GM23338 (cell line): ENCODE results near the gene MUC5B. TPM values are rescaled to one million over a fixed set of nuclear protein-coding genes. Genes with fewer than 3 reads are reported as not detected.

Experiments
- ATAC-seq: fragments of 200-7000 bp; cut with Tn5 transposase; 3 replicates; pipeline ENCODE4 v1.9.1; 2020
- DNase-seq: peaks from one replicate; pipeline ENCODE4 v3.0.0-alpha.2; 2015; ENCODE audit warnings: low spot score
- H2AFZ ChIP-seq: fragments of 200-600 bp; sonication (generic); 2 replicates; pipeline ENCODE4 v1.8.0; 2016; ENCODE audit warnings: antibody characterized with exemption, mild to moderate bottlenecking, moderate library complexity
- H3F3A ChIP-seq: fragments of 200-600 bp; sonication (generic); replicated peaks from 2 replicates; pipeline ENCODE4 v1.8.0; 2017; ENCODE audit warnings: antibody characterized with exemption, mixed run types, low read depth
- H3K27ac ChIP-seq: fragments of 200-600 bp; sonication (generic); 2 replicates; pipeline ENCODE4 v1.6.1; 2016; ENCODE audit warnings: low read depth
- H3K27me3 ChIP-seq: fragments of 200-600 bp; sonication (generic); 2 replicates; pipeline ENCODE4 v1.8.0; 2016; ENCODE audit warnings: mild to moderate bottlenecking, mixed run types, moderate library complexity; ENCODE audit not compliant: insufficient read depth
- H3K36me3 ChIP-seq: fragments of 200-600 bp; sonication (generic); 2 replicates; pipeline ENCODE4 v1.8.0; 2016; ENCODE audit warnings: mild to moderate bottlenecking; ENCODE audit not compliant: insufficient read depth
- H3K4me1 ChIP-seq: fragments of 200-600 bp; sonication (generic); 2 replicates; pipeline ENCODE4 v1.8.0; 2016; ENCODE audit warnings: mild to moderate bottlenecking, moderate library complexity; ENCODE audit not compliant: insufficient read depth
- H3K4me2 ChIP-seq: fragments of 200-600 bp; sonication (generic); 2 replicates; pipeline ENCODE4 v1.7.1; 2017; ENCODE audit warnings: mixed run types
- H3K4me3 ChIP-seq: fragments of 200-600 bp; sonication (generic); 2 replicates; pipeline ENCODE4 v1.6.1; 2016; ENCODE audit warnings: mixed run types
- H3K79me2 ChIP-seq: fragments of 200-600 bp; sonication (generic); replicated peaks from 2 replicates; pipeline ENCODE4 v1.8.0; 2017; ENCODE audit warnings: mild to moderate bottlenecking; ENCODE audit not compliant: insufficient read depth
- H3K9me2 ChIP-seq: fragments of 200-600 bp; sonication (generic); 2 replicates; pipeline ENCODE4 v1.8.0; 2017; ENCODE audit not compliant: insufficient read depth
- H4K20me1 ChIP-seq: fragments of 200-600 bp; sonication (generic); replicated peaks from 2 replicates; pipeline ENCODE4 v1.8.0; 2017; ENCODE audit warnings: mild to moderate bottlenecking; ENCODE audit not compliant: insufficient read depth
- H3K27ac Mint-ChIP-seq: 2 replicates; pipeline ENCODE4 v1.8.0; 2020; ENCODE audit warnings: inconsistent platforms, mild to moderate bottlenecking, moderate library complexity, mixed read lengths
- H3K27me3 Mint-ChIP-seq: 3 replicates; pipeline ENCODE4 v1.8.0; 2022; ENCODE audit warnings: low read depth, mild to moderate bottlenecking, moderate library complexity, mixed read lengths, inconsistent platforms; ENCODE audit not compliant: insufficient read depth, poor library complexity
- H3K36me3 Mint-ChIP-seq: 3 replicates; pipeline ENCODE4 v1.8.0; 2021; ENCODE audit warnings: low read depth, mild to moderate bottlenecking, inconsistent platforms, moderate library complexity, mixed read lengths
- H3K4me1 Mint-ChIP-seq: 3 replicates; pipeline ENCODE4 v1.8.0; 2020; ENCODE audit warnings: mild to moderate bottlenecking, inconsistent platforms, mixed read lengths
- H3K4me3 Mint-ChIP-seq: 3 replicates; pipeline ENCODE4 v1.8.0; 2021; ENCODE audit warnings: moderate library complexity, mild to moderate bottlenecking, inconsistent platforms, mixed read lengths
- H3K9me3 Mint-ChIP-seq: 3 replicates; pipeline ENCODE4 v1.8.0; 2020; ENCODE audit warnings: moderate library complexity, mild to moderate bottlenecking, inconsistent platforms, mixed read lengths
- CREB1 ChIP-seq: fragments of 250-450 bp; sonication (Bioruptor Pico); IDR thresholded peaks from 2 replicates; pipeline ENCODE4 v1.5.0; 2020; ENCODE audit warnings: low read depth, mild to moderate bottlenecking, moderate library complexity
- ETS1 ChIP-seq: IDR thresholded peaks from 2 replicates; pipeline ENCODE4 v1.6.1; 2016; ENCODE audit warnings: antibody characterized with exemption
- EZH2 ChIP-seq: fragments of 200-600 bp; sonication (generic); IDR thresholded peaks from one replicate; pipeline ENCODE4 v1.8.0; 2017; ENCODE audit warnings: antibody characterized with exemption, mild to moderate bottlenecking, low read depth; ENCODE audit not compliant: unreplicated experiment
- NANOG ChIP-seq: IDR thresholded peaks from 2 replicates; pipeline ENCODE4 v1.6.1; 2016; ENCODE audit warnings: antibody characterized with exemption, borderline replicate concordance
- POLR2AphosphoS5 ChIP-seq: IDR thresholded peaks from 2 replicates; pipeline ENCODE4 v1.6.1; 2016; ENCODE audit warnings: antibody characterized with exemption, low read depth
- ZNF331 ChIP-seq: fragments of 250-450 bp; sonication (Bioruptor Pico); IDR thresholded peaks from 2 replicates; pipeline ENCODE4 v1.5.0; 2020; ENCODE audit warnings: low read depth, mild to moderate bottlenecking, moderate library complexity
- polyA plus RNA-seq: library from polyadenylated mRNA; unstranded; fragments of >200 nt; fragmentation: Nextera tagmentation; extraction: Ambion mirVana; gene quantifications from 2 replicates; pipeline ENCODE4 v1.2.1, GENCODE V29; 2016
- total RNA-seq: library from RNA; depleted of rRNA; stranded (reverse); fragments of >200 nt; shearing (Covaris generic); gene quantifications from 2 replicates; pipeline ENCODE4 v1.2.3, GENCODE V29; 2014
- TF ChIP-seq, protein P1 (sequence below): IDR thresholded peaks from one replicate; pipeline ENCODE4 v1.6.1; 2018; ENCODE audit warnings: antibody characterized with exemption; ENCODE audit not compliant: unreplicated experiment

MUC5B gene
- total and polyA plus RNA-seq, 2 experiments from 2014 or later: 0.18 to 0.90 TPM

DNA sequence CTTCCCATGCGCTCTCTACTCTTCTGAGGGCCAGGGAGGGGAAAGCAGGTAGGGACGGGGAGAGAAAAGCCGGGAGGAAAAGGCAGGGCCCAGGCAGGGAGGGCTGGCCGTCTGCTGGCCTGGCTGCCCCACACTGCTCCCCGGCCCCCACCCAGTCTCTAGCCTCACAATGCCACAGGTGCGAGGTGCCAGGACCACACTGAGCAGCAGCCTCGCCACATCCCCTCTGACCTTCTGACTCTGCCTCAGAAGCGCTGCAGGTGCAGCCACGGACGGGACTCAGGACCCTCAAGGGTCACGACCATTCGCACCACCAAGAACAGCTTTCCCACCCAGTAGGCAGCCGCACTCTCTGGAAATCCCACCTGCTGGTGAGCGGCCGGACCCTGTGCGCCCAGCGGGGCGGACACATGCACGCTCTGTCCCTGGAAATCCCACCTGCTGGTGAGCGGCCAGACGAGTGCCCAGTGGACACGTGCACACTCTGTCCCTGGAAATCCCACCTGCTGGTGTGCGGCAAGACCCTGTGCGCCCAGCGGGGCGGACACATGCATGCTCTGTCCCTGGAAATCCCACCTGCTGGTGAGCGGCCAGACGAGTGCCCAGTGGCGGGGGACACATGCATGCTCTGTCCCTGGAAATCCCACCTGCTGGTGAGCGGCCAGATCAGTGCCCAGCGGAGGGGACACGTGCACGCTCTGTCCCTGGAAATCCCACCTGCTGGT is 66.5 kb downstream of the MUC5B start:
- peaks cover 4% of the 10 kb centered on the region for H3K27me3 Mint-ChIP-seq
- DNase-seq (no peak), ATAC-seq (no peak)
- H3K4me1 Mint-ChIP-seq: no peaks in the 10 kb centered on the region
- Histone ChIP-seq H3K79me2 (peaks cover 4% of the 10 kb centered on the region; the same call in 1 of the 2 replicates), H3K36me3 (no peaks in the 10 kb centered on the region), H3K27me3 (no peaks in the 10 kb centered on the region), H2AFZ (no peak overlapping the region), H3K4me1 (no peaks in the 10 kb centered on the region), H3K27ac (no peak overlapping the region), H4K20me1 (no peaks in the 10 kb centered on the region), H3K4me2 (no peak overlapping the region), H3F3A (no peaks in the 10 kb centered on the region), H3K4me3 (no peak overlapping the region), H3K9me2 (no peaks in the 10 kb centered on the region)
- peaks cover 10% of the 10 kb centered on the region; the same call in 2 of the 3 replicates for H3K9me3 Mint-ChIP-seq
- no peak overlapping the region for H3K4me3 Mint-ChIP-seq
- no peak overlapping the region for H3K27ac Mint-ChIP-seq
- TF ChIP-seq ETS1: no peak
- no peak for TF ChIP-seq POLR2AphosphoS5
- no peak for TF ChIP-seq EZH2
- no peak for TF ChIP-seq CREB1 (CRISPR knock-in tag)
- TF ChIP-seq ZNF331 (CRISPR knock-in tag): no peak
- peaks cover 58% of the 10 kb centered on the region for H3K36me3 Mint-ChIP-seq

GRCh38 chr11:1290052-1291040 is 67.5 kb downstream of the MUC5B start:
- peaks cover 10% of the 10 kb centered on the region; the same call in 2 of the 3 replicates for H3K9me3 Mint-ChIP-seq
- H3K27me3 ChIP-seq: no peaks in the 10 kb centered on the region
- H3K4me1 Mint-ChIP-seq: no peaks in the 10 kb centered on the region
- H3K4me2 ChIP-seq: no peak overlapping the region
- peaks cover 4% of the 10 kb centered on the region; the same call in 1 of the 2 replicates for H3K79me2 ChIP-seq
- ATAC-seq (no peak), DNase-seq (no peak)
- no peaks in the 10 kb centered on the region for H3K9me2 ChIP-seq
- no peaks in the 10 kb centered on the region for H3K36me3 ChIP-seq
- no peak overlapping the region for H3K4me3 Mint-ChIP-seq
- no peak overlapping the region for H3K27ac Mint-ChIP-seq
- H3K4me3 ChIP-seq: no peak overlapping the region
- H3F3A ChIP-seq: no peaks in the 10 kb centered on the region
- H2AFZ ChIP-seq: no peak overlapping the region
- H4K20me1 ChIP-seq: no peaks in the 10 kb centered on the region
- H3K27ac ChIP-seq: no peak overlapping the region
- H3K27me3 Mint-ChIP-seq: peaks cover 2% of the 10 kb centered on the region
- H3K36me3 Mint-ChIP-seq: peaks cover 58% of the 10 kb centered on the region
- H3K4me1 ChIP-seq: no peaks in the 10 kb centered on the region
- no peak for TF ChIP-seq ETS1
- no peak for TF ChIP-seq NANOG
- TF ChIP-seq ZNF331 (CRISPR knock-in tag): no peak
- TF ChIP-seq, protein P1, sequence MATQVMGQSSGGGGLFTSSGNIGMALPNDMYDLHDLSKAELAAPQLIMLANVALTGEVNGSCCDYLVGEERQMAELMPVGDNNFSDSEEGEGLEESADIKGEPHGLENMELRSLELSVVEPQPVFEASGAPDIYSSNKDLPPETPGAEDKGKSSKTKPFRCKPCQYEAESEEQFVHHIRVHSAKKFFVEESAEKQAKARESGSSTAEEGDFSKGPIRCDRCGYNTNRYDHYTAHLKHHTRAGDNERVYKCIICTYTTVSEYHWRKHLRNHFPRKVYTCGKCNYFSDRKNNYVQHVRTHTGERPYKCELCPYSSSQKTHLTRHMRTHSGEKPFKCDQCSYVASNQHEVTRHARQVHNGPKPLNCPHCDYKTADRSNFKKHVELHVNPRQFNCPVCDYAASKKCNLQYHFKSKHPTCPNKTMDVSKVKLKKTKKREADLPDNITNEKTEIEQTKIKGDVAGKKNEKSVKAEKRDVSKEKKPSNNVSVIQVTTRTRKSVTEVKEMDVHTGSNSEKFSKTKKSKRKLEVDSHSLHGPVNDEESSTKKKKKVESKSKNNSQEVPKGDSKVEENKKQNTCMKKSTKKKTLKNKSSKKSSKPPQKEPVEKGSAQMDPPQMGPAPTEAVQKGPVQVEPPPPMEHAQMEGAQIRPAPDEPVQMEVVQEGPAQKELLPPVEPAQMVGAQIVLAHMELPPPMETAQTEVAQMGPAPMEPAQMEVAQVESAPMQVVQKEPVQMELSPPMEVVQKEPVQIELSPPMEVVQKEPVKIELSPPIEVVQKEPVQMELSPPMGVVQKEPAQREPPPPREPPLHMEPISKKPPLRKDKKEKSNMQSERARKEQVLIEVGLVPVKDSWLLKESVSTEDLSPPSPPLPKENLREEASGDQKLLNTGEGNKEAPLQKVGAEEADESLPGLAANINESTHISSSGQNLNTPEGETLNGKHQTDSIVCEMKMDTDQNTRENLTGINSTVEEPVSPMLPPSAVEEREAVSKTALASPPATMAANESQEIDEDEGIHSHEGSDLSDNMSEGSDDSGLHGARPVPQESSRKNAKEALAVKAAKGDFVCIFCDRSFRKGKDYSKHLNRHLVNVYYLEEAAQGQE: no peak
- no peak for TF ChIP-seq EZH2
